CD4-positive, alpha-beta T cell (primary cell): ENCODE data around the gene LAMTOR2. TPM values are rescaled to one million over a fixed set of nuclear protein-coding genes. Genes with fewer than 3 reads are reported as not detected.
"Not testable (repeated sequence)": the region's sequence is repeated elsewhere in the genome, so short reads cannot be mapped to it uniquely, and the experiment has no call there.

ENCODE experiments used
- ATAC-seq: fragments of 200-7000 bp; cut with Tn5 transposase; one replicate; pipeline ENCODE4 v1.10.0; 2022; ENCODE audit warnings: mild to moderate bottlenecking; ENCODE audit not compliant: poor library complexity
- CTCF ChIA-PET: fragments of 350-600 bp; sonication (Branson Sonifier 250); formaldehyde crosslinking; loops from one replicate; lab custom pipeline; 2021; ENCODE audit warnings: antibody characterized with exemption, inconsistent platforms; lab: Charles Lee
- POLR2A ChIA-PET: fragments of 350-600 bp; sonication (Branson Sonifier 250); formaldehyde crosslinking; loops from one replicate; lab custom pipeline; 2021; ENCODE audit warnings: antibody characterized with exemption, inconsistent platforms; lab: Charles Lee
- DNase-seq, 14 experiments: peaks; one replicate each; pipeline ENCODE4 v3.0.0-alpha.2; 2013 to 2020; ENCODE audit warnings: mixed read lengths in 2 of 14
- H3K27ac ChIP-seq, 2 donors: one replicate each; pipeline versions ENCODE4 v1.5.1 to v1.7.0; 2013; ENCODE audit warnings: low read length in 2 of 2, low read depth in 1 of 2, mild to moderate bottlenecking in 1 of 2
- H3K27me3 ChIP-seq, 2 experiments: 1 replicate in 1 of 2; 2 replicates in 1 of 2; pipeline versions ENCODE4 v1.6.1 to v1.7.0; 2013; ENCODE audit warnings: low read length in 2 of 2, control low read depth in 1 of 2, mild to moderate bottlenecking in 1 of 2, moderate library complexity in 1 of 2; ENCODE audit not compliant: insufficient read depth in 2 of 2, control insufficient read depth in 1 of 2
- H3K36me3 ChIP-seq: one replicate; pipeline ENCODE4 v1.6.1; 2013; ENCODE audit warnings: low read length, control low read depth; ENCODE audit not compliant: insufficient read depth
- H3K4me1 ChIP-seq: one replicate; pipeline ENCODE4 v1.6.1; 2013; ENCODE audit warnings: low read length, control low read depth; ENCODE audit not compliant: insufficient read depth
- H3K4me3 ChIP-seq: one replicate; pipeline ENCODE4 v1.5.1; 2013; ENCODE audit warnings: mild to moderate bottlenecking, low read length, moderate library complexity
- H3K9me3 ChIP-seq, 2 experiments: 1 replicate in 1 of 2; 2 replicates in 1 of 2; pipeline versions ENCODE4 v1.6.1 to v1.7.0; 2013; ENCODE audit warnings: low read length in 2 of 2, mild to moderate bottlenecking in 2 of 2, control low read depth in 1 of 2, moderate library complexity in 1 of 2; ENCODE audit not compliant: control insufficient read depth in 1 of 2, insufficient read depth in 1 of 2
- H3K27ac Mint-ChIP-seq: one replicate; pipeline ENCODE4 v1.8.0; 2020; ENCODE audit warnings: mixed read lengths
- H3K27me3 Mint-ChIP-seq: one replicate; pipeline ENCODE4 v1.8.0; 2021; ENCODE audit warnings: mixed read lengths
- H3K36me3 Mint-ChIP-seq: one replicate; pipeline ENCODE4 v1.8.0; 2021; ENCODE audit warnings: low read depth, mixed read lengths
- H3K4me1 Mint-ChIP-seq: one replicate; pipeline ENCODE4 v1.8.0; 2021; ENCODE audit warnings: low read depth, mixed read lengths
- H3K4me3 Mint-ChIP-seq: one replicate; pipeline ENCODE4 v1.8.0; 2020; ENCODE audit warnings: mild to moderate bottlenecking, mixed read lengths
- H3K9me3 Mint-ChIP-seq: one replicate; pipeline ENCODE4 v1.8.0; 2020; ENCODE audit warnings: mixed read lengths
- intact Hi-C, 2 experiments: fragments of 100-400 bp; cut with DNase I in 1 of 2; cut with micrococcal nuclease in 1 of 2; formaldehyde crosslinking; loops; one replicate each; pipeline versions ENCODE4 v1.15.1 to v1.9.0; 2023 to 2025; cut with DNase I, micrococcal nuclease
- total RNA-seq, 174 experiments: library from RNA in 2 of 174; stranded (reverse) in 2 of 174; gene quantifications; one replicate each; pipeline ENCODE4 v1.2.3 and lab custom pipeline; 2021 to 2026
- TF ChIP-seq, protein P1 (sequence below): fragments of 200-600 bp; IDR thresholded peaks from one replicate; pipeline ENCODE4 v1.8.0; 2022; ENCODE audit warnings: antibody characterized with exemption, mild to moderate bottlenecking

The LAMTOR2 gene
- total RNA-seq, 2 experiments from 2014 or later = 7.0 to 8.7 TPM

DNA sequence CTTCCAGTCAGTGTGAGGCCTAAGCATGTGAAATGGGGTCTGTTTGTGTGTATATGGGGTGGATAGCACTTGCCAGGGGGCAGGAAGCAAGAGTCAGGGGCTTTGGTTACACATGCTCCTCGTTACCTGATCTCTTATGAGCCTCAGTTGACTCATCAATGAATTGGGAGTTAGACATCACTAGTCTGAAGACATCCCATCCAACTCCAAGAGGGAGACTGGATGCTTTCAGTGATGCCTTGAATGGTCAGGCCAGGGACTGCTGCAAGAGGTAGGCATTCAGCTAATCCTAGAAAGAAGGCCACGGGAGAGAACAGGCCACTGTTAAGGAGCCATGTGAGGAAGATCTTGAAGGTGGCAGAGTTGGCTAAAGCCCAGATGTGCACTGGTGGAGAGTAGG is 12.7 kb downstream of the LAMTOR2 start:
- no peaks in the 10 kb centered on the region for H3K36me3 ChIP-seq
- Mint-ChIP-seq H3K36me3 (no peaks in the 10 kb centered on the region), H3K27ac (no peak overlapping the region), H3K4me1 (peaks cover 6% of the 10 kb centered on the region), H3K9me3 (no peaks in the 10 kb centered on the region), H3K4me3 (no peak overlapping the region), H3K27me3 (no peaks in the 10 kb centered on the region)
- DNase-seq = no peak
- ChIA-PET CTCF (interaction anchor here (0.6 to 1.4 kb wide), 4 partner anchors 50 to 1996 kb away, joined by 3 to 9 read pairs (median 4); no protein-coding TSS in a partner anchor), POLR2A (no interaction called here)
- ATAC-seq = no peak
- H3K4me3 ChIP-seq = no peak overlapping the region
- H3K4me1 ChIP-seq = peaks cover 6% of the 10 kb centered on the region
- H3K27ac ChIP-seq = no peak overlapping the region
- H3K27me3 ChIP-seq = no peaks in the 10 kb centered on the region
- TF ChIP-seq, protein P1, sequence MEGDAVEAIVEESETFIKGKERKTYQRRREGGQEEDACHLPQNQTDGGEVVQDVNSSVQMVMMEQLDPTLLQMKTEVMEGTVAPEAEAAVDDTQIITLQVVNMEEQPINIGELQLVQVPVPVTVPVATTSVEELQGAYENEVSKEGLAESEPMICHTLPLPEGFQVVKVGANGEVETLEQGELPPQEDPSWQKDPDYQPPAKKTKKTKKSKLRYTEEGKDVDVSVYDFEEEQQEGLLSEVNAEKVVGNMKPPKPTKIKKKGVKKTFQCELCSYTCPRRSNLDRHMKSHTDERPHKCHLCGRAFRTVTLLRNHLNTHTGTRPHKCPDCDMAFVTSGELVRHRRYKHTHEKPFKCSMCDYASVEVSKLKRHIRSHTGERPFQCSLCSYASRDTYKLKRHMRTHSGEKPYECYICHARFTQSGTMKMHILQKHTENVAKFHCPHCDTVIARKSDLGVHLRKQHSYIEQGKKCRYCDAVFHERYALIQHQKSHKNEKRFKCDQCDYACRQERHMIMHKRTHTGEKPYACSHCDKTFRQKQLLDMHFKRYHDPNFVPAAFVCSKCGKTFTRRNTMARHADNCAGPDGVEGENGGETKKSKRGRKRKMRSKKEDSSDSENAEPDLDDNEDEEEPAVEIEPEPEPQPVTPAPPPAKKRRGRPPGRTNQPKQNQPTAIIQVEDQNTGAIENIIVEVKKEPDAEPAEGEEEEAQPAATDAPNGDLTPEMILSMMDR = no peak
- H3K9me3 ChIP-seq = no peaks in the 10 kb centered on the region
- intact Hi-C loops = no loop called here

DNA sequence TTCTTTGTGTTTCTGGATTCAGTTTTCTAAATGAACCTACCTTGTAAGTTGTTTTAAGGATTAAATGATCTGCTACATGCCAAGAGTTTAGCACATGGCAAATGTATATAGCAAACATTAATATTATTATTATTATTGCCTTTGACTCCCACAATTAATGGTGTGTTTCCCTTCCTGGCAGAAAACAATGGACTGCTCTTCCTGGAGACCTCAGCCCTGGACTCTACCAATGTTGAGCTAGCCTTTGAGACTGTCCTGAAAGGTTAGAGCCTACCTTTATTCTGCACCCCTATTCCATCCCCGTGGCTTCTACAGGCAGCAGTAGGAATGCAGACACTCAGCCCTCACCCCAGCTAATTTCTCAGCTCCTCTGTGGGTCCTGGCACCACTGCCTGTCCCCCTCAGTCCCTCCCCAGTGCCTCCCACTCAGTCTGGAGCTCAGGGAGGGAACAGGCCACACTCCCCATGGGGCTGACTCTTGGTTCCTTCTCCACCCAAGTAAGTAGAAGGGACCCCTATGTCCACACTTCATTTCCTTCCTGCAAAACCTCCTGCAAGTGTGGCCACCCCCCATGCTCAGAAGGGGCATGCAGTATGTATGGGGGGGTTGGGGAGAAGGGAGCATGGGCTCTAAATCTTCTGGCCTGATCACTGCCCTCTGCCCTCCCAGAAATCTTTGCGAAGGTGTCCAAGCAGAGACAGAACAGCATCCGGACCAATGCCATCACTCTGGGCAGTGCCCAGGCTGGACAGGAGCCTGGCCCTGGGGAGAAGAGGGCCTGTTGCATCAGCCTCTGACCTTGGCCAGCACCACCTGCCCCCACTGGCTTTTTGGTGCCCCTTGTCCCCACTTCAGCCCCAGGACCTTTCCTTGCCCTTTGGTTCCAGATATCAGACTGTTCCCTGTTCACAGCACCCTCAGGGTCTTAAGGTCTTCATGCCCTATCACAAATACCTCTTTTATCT is 15.2 kb downstream of the LAMTOR2 start:
- no peak overlapping the region for H3K27ac Mint-ChIP-seq

DNA sequence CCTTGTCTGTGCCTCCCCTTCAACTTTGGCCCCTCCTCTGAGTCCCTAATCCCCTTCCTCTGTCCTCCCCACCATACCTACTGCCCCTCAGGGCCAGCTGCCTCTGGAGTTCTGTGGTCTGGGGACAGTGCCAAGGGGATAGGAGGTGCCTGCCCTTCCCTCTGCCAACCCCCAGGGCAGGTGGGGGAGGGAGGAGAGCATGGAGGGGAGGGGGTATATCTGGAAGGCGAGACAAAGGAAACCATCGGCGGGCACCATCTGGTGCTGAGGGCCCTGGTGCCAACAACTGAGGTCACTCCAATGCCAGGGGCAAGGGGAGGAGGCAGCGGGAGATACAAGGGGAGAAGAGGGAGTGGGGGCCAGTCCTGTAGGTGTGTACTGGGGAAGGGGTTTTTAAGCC is 16.0 kb downstream of the LAMTOR2 start:
- Histone ChIP-seq H3K27ac (no peak overlapping the region), H3K9me3 (no peaks in the 10 kb centered on the region), H3K36me3 (no peaks in the 10 kb centered on the region), H3K27me3 (no peaks in the 10 kb centered on the region), H3K4me1 (peaks cover 6% of the 10 kb centered on the region), H3K4me3 (no peak overlapping the region)
- DNase-seq = no peak
- CTCF ChIA-PET = no interaction called here
- TF ChIP-seq, protein P1 = no peak
- intact Hi-C loops = no loop called here
- Mint-ChIP-seq H3K9me3 (no peaks in the 10 kb centered on the region), H3K27me3 (no peaks in the 10 kb centered on the region), H3K4me3 (no peak overlapping the region), H3K27ac (no peak overlapping the region), H3K4me1 (peaks cover 6% of the 10 kb centered on the region), H3K36me3 (no peaks in the 10 kb centered on the region)
- POLR2A ChIA-PET = no interaction called here
- no peak for ATAC-seq

More for the DNA sequence above, 15.2 kb downstream of the LAMTOR2 start:
- DNase-seq = no peak
- peaks cover 6% of the 10 kb centered on the region for H3K4me1 ChIP-seq
- TF ChIP-seq, protein P1 = no peak
- H3K9me3 ChIP-seq = no peaks in the 10 kb centered on the region
- intact Hi-C loops = no loop called here
- H3K27ac ChIP-seq = no peak overlapping the region
- H3K4me3 Mint-ChIP-seq = no peak overlapping the region
- no peaks in the 10 kb centered on the region for H3K9me3 Mint-ChIP-seq
- H3K27me3 Mint-ChIP-seq = no peaks in the 10 kb centered on the region
- H3K4me3 ChIP-seq = no peak overlapping the region
- H3K36me3 Mint-ChIP-seq = no peaks in the 10 kb centered on the region
- H3K27me3 ChIP-seq = no peaks in the 10 kb centered on the region
- ATAC-seq = no peak
- POLR2A ChIA-PET = no interaction called here
- no peaks in the 10 kb centered on the region for H3K36me3 ChIP-seq
- peaks cover 6% of the 10 kb centered on the region for H3K4me1 Mint-ChIP-seq
- CTCF ChIA-PET = no interaction called here

DNA sequence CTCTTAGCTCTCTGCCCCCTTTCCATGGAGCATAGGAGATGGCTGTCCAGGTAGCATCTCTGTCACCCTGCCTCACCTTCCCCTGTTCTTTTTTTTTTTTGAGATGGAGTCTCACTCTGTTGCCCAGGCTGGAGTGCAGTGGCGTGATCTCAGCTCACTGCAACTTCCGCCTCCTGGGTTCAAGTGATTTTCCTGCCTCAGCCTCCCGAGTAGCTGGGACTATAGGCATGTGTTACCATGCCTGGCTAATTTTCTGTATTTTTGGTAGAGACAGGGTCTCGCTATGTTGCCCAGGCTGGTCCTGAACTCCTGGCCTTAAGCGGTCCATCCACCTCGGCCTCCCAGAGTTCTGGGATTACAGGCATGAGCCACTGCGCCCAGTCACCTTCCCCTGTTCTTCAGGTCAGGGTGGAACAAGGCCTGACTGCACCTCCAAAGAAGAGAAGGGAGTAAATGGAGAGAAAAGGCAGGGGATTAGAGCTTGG is 16.8 kb downstream of the LAMTOR2 start:
- H3K27me3 Mint-ChIP-seq, H3K36me3 Mint-ChIP-seq, intact Hi-C loops, H3K27ac ChIP-seq, H3K4me1 ChIP-seq, POLR2A ChIA-PET, H3K4me3 ChIP-seq, H3K4me1 Mint-ChIP-seq, ATAC-seq, CTCF ChIA-PET, H3K36me3 ChIP-seq, H3K27me3 ChIP-seq, H3K4me3 Mint-ChIP-seq, H3K9me3 ChIP-seq, H3K27ac Mint-ChIP-seq, DNase-seq, H3K9me3 Mint-ChIP-seq: not testable (repeated sequence)
